ENCODE data around the gene MAPK8IP2. TPM values are rescaled to one million over a fixed set of nuclear protein-coding genes. Genes with fewer than 3 reads are reported as not detected.
"Not testable (repeated sequence)": the region's sequence is repeated elsewhere in the genome, so short reads cannot be mapped to it uniquely, and the experiment has no call there.

Gene MAPK8IP2
- polyA plus RNA-seq, 1 donor (not counting 4 experiments of a cell fraction or from before 2014, with no cell fraction given) = 0.29 TPM

DNA sequence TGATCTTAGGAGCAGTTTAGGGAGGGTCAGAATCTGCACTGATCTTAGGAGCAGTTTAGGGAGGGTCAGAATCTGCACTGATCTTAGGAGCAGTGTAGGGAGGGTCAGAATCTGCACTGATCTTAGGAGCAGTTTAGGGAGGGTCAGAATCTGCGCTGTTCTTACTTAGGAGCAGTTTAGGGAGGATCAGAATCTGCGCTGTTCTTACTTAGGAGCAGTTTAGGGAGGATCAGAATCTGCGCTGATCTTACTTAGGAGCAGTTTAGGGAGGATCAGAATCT is 43.2 kb downstream of the MAPK8IP2 start:
- H3K9me3 ChIP-seq (ENCODE audit: control insufficient read depth, low read depth, low read length); H4K20me1 ChIP-seq (ENCODE audit: control insufficient read depth, extremely low read depth, insufficient read depth, low read length); H3K9me1 ChIP-seq (ENCODE audit: control insufficient read depth, extremely low read depth, insufficient read depth, low read length); H3K9ac ChIP-seq (ENCODE audit: control insufficient read depth, extremely low read depth, insufficient read depth, low read length); H2AFZ ChIP-seq (ENCODE audit: control insufficient read depth, low read length); H3K4me2 ChIP-seq (ENCODE audit: control insufficient read depth, extremely low read depth, insufficient read depth, low read depth, low read length); H3K4me3 ChIP-seq (ENCODE audit: control insufficient read depth in 2 of 3, extremely low read depth in 1 of 3, insufficient read depth in 2 of 3, low read depth in 1 of 3, low read length in 3 of 3); H3K36me3 ChIP-seq (ENCODE audit: control insufficient read depth in 2 of 2, extremely low read depth in 1 of 2, insufficient read depth in 2 of 2, low read length in 2 of 2); dilution Hi-C loops (cut with MboI; ENCODE audit: extremely low pct_ligation_motif_present, low sequenced_read_pairs); H3K4me1 ChIP-seq (ENCODE audit: control insufficient read depth, extremely low read depth, insufficient read depth, low read length); H3K79me2 ChIP-seq (ENCODE audit: control insufficient read depth, insufficient read depth, low read length); DNase-seq (ENCODE audit: low read depth, low spot score); H3K27ac ChIP-seq (ENCODE audit: control insufficient read depth, insufficient read depth, low read length): not testable (repeated sequence)
- peaks cover 36% of the 10 kb centered on the region for H3K27me3 ChIP-seq (ENCODE audit: control insufficient read depth, extremely low read depth, insufficient read depth, low read length)
- peak; percentile 83 for FAIRE-seq

DNA sequence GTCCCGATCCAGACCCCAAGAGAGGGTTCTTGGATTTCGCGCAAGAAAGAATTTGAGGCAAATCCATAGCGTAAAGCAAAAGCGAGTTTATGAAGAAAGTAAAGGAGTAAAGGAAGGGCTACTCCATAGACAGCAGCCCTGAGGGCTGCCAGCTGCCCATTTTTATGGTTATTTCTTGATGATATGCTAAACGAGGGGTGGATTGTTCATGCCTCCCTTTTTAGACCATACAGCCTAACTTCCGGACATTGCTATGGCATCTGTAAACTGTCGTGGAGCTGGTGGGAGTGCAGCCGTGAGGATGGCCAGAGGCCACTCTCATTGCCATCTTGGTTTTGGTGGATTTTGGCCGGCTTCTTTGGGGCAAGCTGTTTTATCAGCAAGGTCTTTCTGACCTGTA is 52.7 kb downstream of the MAPK8IP2 start:
- H3K27ac ChIP-seq (ENCODE audit: control insufficient read depth, insufficient read depth, low read length) = no peak overlapping the region
- H4K20me1 ChIP-seq (ENCODE audit: control insufficient read depth, extremely low read depth, insufficient read depth, low read length) = no peaks in the 10 kb centered on the region
- H3K4me2 ChIP-seq (ENCODE audit: control insufficient read depth, extremely low read depth, insufficient read depth, low read depth, low read length) = no peak overlapping the region
- peaks cover 8% of the 10 kb centered on the region for H3K4me1 ChIP-seq (ENCODE audit: control insufficient read depth, extremely low read depth, insufficient read depth, low read length)
- no peaks in the 10 kb centered on the region for H3K79me2 ChIP-seq (ENCODE audit: control insufficient read depth, insufficient read depth, low read length)
- DNase-seq (ENCODE audit: low read depth, low spot score) (no peak), FAIRE-seq (no peak)
- H3K9me1 ChIP-seq (ENCODE audit: control insufficient read depth, extremely low read depth, insufficient read depth, low read length) = no peaks in the 10 kb centered on the region
- no peaks in the 10 kb centered on the region for H3K9me3 ChIP-seq (ENCODE audit: control insufficient read depth, low read depth, low read length)
- H2AFZ ChIP-seq (ENCODE audit: control insufficient read depth, low read length) = no peak overlapping the region
- H3K36me3 ChIP-seq (ENCODE audit: control insufficient read depth in 2 of 2, extremely low read depth in 1 of 2, insufficient read depth in 2 of 2, low read length in 2 of 2) = no peaks in the 10 kb centered on the region
- dilution Hi-C loops (cut with MboI; ENCODE audit: extremely low pct_ligation_motif_present, low sequenced_read_pairs) = no loop called here
- H3K4me3 ChIP-seq (ENCODE audit: control insufficient read depth in 2 of 3, extremely low read depth in 1 of 3, insufficient read depth in 2 of 3, low read depth in 1 of 3, low read length in 3 of 3) = no peak overlapping the region
- TF ChIP-seq, protein P1, sequence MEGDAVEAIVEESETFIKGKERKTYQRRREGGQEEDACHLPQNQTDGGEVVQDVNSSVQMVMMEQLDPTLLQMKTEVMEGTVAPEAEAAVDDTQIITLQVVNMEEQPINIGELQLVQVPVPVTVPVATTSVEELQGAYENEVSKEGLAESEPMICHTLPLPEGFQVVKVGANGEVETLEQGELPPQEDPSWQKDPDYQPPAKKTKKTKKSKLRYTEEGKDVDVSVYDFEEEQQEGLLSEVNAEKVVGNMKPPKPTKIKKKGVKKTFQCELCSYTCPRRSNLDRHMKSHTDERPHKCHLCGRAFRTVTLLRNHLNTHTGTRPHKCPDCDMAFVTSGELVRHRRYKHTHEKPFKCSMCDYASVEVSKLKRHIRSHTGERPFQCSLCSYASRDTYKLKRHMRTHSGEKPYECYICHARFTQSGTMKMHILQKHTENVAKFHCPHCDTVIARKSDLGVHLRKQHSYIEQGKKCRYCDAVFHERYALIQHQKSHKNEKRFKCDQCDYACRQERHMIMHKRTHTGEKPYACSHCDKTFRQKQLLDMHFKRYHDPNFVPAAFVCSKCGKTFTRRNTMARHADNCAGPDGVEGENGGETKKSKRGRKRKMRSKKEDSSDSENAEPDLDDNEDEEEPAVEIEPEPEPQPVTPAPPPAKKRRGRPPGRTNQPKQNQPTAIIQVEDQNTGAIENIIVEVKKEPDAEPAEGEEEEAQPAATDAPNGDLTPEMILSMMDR (optimal IDR thresholded peaks at IDR 0.05 in 1 of 3, IDR thresholded peaks at IDR 0.05 in 1 of 3, conservative IDR thresholded peaks at IDR 0.05 in 1 of 3; ENCODE audit: extremely low read depth in 1 of 3, insufficient read depth in 2 of 3, low read length in 3 of 3) = no peak
- TF ChIP-seq EZH2 (IDR thresholded peaks at IDR 0.05; ENCODE audit: low read length) = no peak
- no peaks in the 10 kb centered on the region for H3K27me3 ChIP-seq (ENCODE audit: control insufficient read depth, extremely low read depth, insufficient read depth, low read length)
- no peak overlapping the region for H3K9ac ChIP-seq (ENCODE audit: control insufficient read depth, extremely low read depth, insufficient read depth, low read length)

DNA sequence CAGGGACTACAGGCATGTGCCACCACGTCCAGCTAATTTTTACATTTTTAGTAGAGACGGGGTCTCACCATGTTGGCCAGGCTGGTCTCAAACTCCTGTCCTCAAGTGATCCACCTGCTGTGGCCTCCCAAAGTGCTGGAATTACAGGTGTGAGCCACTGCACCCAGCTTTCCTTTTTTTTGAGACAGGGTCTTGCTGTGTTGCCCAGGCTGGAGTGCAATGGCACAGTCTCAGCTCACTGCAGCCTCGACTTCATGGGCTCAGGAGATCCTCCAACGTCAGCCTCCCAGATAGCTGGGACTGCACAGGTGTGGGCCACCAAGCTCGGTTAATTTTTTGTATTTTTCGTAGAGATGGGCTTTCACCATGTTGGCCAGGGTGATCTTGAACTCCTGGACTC is 54.1 kb downstream of the MAPK8IP2 start:
- H2AFZ ChIP-seq (ENCODE audit: control insufficient read depth, low read length); H3K4me2 ChIP-seq (ENCODE audit: control insufficient read depth, extremely low read depth, insufficient read depth, low read depth, low read length); H3K9ac ChIP-seq (ENCODE audit: control insufficient read depth, extremely low read depth, insufficient read depth, low read length); H4K20me1 ChIP-seq (ENCODE audit: control insufficient read depth, extremely low read depth, insufficient read depth, low read length); H3K27me3 ChIP-seq (ENCODE audit: control insufficient read depth, extremely low read depth, insufficient read depth, low read length); H3K27ac ChIP-seq (ENCODE audit: control insufficient read depth, insufficient read depth, low read length); FAIRE-seq; dilution Hi-C loops (cut with MboI; ENCODE audit: extremely low pct_ligation_motif_present, low sequenced_read_pairs); H3K4me3 ChIP-seq (ENCODE audit: control insufficient read depth in 2 of 3, extremely low read depth in 1 of 3, insufficient read depth in 2 of 3, low read depth in 1 of 3, low read length in 3 of 3); H3K36me3 ChIP-seq (ENCODE audit: control insufficient read depth in 2 of 2, extremely low read depth in 1 of 2, insufficient read depth in 2 of 2, low read length in 2 of 2); H3K79me2 ChIP-seq (ENCODE audit: control insufficient read depth, insufficient read depth, low read length); H3K9me3 ChIP-seq (ENCODE audit: control insufficient read depth, low read depth, low read length); H3K9me1 ChIP-seq (ENCODE audit: control insufficient read depth, extremely low read depth, insufficient read depth, low read length); H3K4me1 ChIP-seq (ENCODE audit: control insufficient read depth, extremely low read depth, insufficient read depth, low read length); DNase-seq (ENCODE audit: low read depth, low spot score): not testable (repeated sequence)

All from keratinocyte (primary cell).